D721Med (cell line): ENCODE measurements around the gene KRTAP4-7.
"Not testable (repeated sequence)": the region's sequence is repeated elsewhere in the genome, so short reads cannot be mapped to it uniquely, and the experiment has no call there.

Source experiments
- DNase-seq: peaks from one replicate; pipeline ENCODE4 v3.0.0; 2011; ENCODE audit warnings: low spot score; ENCODE audit not compliant: insufficient read length
- FAIRE-seq: peaks from 2 replicates; lab custom pipeline; 2011; peaks lifted over from hg19 to GRCh38; lab: Jason Lieb, UNC
- CTCF ChIP-seq: IDR thresholded peaks from 2 replicates; pipeline ENCODE4 v1.5.1; 2012; ENCODE audit warnings: mild to moderate bottlenecking, control low read depth; ENCODE audit not compliant: insufficient read depth; ENCODE audit errors: missing control alignments

KRTAP4-7 gene

DNA sequence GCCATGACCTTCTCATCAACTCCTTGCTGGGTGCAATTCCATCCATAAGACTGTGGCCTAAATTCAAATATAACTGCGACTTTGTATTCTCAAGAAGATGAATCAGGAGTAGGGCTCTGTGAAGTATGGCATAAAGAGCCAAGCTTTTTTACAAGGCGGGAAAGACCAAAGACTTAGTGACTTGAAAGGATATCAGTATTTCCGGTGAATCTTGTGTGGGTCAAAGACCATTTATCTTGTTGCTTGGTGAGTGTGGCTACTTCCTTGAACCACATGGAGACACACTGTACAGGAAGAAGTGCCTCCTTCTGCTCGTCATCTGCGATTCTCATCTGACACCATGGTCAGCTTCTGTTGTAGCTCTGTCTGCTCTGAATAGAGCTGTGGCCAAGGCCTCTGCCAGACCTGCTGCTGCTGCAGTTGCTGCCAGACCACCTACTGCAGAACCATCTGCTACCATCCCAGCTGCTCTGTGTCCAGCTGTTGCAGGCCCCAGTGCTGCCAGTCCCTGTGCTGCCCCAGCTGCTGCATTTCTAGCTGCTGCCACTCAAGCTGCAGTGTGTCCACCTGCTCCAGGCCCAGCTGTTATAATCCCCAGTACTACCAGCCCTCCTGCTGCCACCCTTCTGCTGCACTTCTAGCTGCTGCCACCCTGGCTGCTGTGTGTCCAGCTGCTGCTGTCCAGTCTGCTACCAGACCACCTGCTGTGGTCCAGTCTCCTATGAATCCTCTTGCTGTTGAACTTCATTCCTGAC, 12.2 kb upstream of the KRTAP4-7 start:
- no peak for TF ChIP-seq CTCF
- FAIRE-seq, result no peak
- DNase-seq, result no peak

- FAIRE-seq, result no peak
- DNase-seq, result no peak
- no peak for TF ChIP-seq CTCF
Measured at GRCh38 chr17:41073676-41074075, 10.3 kb upstream of the KRTAP4-7 start.

DNA sequence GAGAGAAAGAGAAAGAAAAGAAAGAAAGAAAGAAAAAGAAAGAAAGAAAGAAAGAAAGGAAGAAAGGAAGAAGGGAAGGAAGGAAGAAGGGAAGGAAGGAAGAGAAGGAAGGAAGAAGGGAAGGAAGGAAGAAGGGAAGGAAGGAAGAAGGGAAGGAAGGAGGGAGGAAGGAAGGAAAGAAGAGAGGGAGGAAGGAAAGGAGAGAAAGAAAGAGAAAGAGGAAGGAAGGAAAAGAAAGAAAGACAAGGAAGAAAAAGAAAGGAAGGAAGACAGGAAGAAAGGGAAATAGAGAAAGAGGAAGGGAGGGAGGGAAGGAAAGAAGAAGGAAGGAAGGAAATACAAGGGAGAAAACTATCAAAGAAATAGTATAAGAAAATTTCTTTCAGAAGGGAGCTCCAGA, 7.2 kb upstream of the KRTAP4-7 start:
- TF ChIP-seq CTCF, result no peak
- FAIRE-seq, result no peak
- no peak for DNase-seq

GRCh38 chr17:41082626-41083025, 1.3 kb upstream of the KRTAP4-7 start:
- no peak for DNase-seq
- no peak for TF ChIP-seq CTCF
- no peak for FAIRE-seq

DNA sequence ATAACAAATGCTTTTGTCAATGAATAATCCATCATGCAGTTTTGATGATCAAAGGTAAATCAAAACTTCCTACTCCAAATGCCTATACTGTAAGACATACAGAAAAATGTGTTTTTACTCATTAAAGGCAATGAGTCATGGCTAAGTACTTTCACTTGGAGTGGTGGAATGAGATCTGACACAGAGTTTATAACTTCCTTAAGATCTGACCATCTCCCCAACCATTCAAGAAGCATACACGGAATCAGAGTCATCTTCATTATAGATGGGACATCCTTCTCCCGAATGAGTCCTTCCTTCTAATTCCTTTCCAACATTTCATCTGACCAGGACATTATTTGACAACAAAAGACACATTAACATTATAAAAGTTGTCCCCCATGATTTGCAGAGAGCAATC, 523 bp upstream of the KRTAP4-7 start:
- DNase-seq, FAIRE-seq: not testable (repeated sequence)

DNA sequence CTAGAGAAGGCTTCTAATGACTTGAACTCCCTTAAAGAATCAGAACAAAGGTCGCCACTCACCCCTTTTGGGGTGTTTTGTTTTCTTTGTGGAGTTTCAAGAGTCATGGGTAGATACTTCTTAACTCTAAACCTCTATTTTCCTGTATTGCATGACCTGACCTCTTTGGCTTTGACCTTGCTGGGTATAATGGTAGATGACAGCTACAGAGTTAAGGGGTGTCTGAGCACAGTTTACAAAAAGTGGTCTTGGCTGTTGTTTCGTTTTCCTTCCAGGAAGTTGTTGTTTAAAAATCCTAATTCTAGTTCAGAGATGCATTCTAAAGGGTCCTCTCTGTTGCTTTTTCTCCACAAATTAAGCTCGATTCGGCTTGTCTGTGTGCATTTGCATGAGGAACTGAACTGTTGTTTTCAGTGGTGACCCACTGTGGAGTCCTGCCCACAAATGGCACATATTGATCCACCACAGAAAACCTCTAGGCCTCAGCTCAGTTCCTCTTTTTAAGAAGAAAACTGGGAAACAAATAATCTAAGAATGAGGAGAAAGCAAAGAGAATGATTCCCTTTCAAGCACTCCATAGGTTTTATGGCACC, 4.9 kb downstream of the KRTAP4-7 start:
- DNase-seq, FAIRE-seq: not testable (repeated sequence)

- no peak for TF ChIP-seq CTCF
- FAIRE-seq, result no peak
Measured at GRCh38 chr17:41096055-41096454, 12.1 kb downstream of the KRTAP4-7 start.

DNA sequence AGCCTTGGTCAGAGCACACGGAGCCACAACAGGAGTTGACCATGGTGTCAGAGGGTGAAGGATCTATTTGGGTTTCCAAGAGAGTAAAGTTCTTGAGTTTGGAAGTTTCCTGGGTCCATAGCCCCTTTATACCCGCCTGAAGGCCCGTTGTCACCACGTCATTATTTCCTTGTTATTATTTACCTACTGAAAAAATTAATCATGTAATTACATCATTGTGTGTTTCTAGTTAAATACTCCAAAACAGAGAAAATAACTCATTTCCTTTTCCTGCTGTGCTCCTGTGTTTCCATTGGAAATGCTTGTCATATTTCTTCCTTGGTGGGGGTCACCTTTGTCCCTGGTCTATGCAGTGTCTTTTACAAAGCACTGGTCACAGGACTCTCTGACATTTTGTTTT, 14.1 kb downstream of the KRTAP4-7 start, which contains the start of gene KRTAP4-8:
Gene KRTAP4-8 (minus strand): TSS at position 101 of the 400 bp plus-strand sequence. CDS start 58 bp downstream, at position 43.
- no peak for FAIRE-seq
- no peak for DNase-seq
- no peak for TF ChIP-seq CTCF

More at GRCh38 chr17:41096055-41096454, 12.1 kb downstream of the KRTAP4-7 start:
- no peak for DNase-seq
